Activated CD4-positive, alpha-beta T cell treated with anti-CD3 and anti-CD28 coated beads for 4 hours (primary cell): Measurements from ENCODE around the gene TNXB.
"Not testable (repeated sequence)": the region's sequence is repeated elsewhere in the genome, so short reads cannot be mapped to it uniquely, and the experiment has no call there.

Experiments
- DNase-seq, 2 donors: peaks; one replicate each; pipeline ENCODE4 v3.0.0-alpha.2; 2020

TNXB gene

DNA sequence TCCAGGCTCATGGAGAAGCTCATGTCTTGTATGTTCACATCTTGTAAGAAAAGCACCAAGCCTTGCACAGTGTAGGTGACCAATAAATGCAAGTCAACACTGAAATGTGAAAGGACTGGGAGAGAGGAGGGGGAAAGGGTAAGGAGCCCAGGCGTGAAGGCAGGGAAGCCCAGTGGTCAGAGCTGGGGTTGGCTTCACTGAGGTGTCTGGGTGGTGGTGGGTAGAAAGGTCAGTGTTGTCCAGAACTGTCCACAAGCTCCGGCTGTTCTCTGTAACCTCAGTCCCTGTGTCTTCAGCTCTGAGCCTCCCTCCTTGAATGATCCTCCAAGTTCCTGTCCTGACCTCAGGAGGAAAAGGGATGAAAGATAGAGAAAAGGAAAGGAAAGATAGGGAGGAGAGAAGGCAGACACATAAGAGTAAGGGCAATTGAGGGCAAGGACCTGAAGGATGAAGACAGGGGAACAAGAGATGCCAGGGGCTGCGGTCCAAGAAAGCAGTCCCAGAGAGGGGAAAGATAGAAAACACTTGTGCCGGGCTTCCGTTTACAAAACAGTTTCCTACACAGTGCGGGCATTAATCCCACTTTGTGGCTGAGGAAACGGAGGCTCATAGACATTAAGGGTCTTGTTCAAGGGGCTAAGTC lies 2.4 kb upstream of the TNXB start:
- no peak for DNase-seq

DNA sequence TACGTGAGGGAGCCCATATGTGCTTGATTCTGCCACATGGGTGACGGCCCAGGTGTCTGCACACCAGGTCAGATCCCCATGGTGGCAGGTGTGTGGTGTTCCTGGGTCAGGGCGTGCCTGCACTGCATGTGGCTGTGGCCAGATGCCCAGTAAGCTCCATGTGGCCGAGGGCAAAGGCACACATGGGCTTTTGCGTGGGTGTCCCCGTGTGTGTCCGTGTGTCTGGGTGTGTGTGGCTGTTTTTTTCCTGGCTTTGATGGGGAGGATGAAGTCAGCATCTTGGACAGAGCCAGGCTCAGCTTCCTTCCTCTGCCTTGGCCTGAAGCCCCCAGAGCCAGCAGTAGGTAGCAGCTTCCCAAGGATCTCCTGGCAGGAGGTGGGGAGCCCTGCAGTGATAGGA lies 1.5 kb upstream of the TNXB start:
- no peak for DNase-seq

DNA sequence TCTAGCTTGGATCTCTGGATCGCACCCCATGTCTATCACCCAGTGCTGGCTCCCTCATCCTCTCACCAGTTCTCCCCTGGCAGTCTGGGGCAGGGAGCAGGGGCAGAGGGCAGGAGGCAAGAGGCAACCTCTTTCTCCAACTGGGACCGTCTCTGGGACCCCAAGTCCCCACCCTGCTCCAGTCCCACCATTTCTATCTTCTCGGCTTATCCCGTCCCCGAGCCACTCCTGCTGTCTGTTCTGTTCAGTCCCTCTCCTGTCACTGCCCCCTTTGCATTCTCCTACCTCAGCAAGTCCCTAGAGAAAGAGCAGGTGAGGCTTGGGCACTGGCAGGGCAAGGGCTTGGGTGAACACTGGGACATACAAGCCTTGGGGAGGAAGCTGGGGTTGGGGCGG lies 625 bp upstream of the TNXB start:
- no peak for DNase-seq

DNA sequence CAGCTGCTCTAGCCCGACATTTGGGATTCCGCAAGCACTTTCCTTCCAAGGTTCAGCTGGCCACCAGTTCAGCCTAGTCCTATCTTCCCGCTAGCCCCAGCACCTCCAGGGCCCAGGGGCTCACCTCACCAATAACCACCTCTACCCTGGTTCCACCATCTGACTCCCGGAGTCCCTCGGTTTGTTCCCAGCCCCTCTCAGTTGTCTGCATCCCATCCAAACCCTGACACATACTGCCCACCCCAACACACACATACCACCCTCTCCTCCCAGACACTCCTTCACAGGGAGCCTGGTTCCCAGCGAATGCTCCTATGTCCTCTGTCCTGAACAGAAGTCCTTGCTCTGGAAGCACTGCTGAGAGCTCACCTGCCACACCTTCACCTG lies 418 bp downstream of the TNXB start:
- DNase-seq, result no peak

DNA sequence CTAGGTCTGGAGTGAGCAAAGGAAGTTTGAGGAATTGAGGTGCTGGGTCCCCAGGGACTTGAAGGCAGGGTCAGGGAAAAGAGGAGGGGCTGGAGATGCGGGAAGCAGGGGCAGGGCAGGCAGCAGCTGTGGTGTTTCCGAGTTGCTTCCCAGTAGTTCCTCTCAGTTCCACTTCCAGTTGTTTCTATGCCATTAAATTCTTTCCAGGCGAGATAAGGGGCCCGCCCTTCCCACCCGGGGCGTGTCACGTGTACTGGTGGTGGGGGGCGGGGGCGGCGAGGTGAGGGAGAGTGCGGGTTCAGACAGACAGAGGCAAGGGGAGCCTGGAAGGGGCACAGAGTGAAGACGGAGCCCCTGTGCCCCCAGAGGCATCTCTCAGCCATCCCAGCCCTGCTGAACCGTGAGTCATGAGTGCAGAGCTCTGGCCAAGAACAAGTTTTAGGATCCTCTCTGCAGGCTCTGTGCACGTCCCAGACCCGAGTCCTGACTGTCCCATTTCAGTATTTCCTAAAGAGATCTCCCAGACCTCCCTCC lies 977 bp downstream of the TNXB start:
- DNase-seq, result no peak

DNA sequence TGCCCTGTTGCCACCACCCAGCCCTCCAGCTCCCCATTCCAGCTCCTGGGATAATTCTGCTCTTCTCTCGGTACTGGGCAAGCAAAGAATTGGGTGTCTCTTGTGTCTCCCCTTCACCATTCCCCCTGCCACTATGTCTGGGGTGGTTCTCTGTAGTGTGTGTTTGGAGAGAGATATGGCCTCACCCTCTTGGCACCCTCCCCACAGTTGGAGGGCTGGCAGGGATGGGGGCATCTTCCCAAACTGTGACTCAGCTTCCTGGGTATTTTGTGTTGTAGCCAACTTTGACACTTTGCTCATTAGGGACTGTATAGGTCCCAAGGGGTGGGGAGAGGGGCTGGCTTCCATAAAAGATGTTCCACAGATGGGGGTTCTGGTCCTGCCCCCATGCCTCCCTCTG lies 1.7 kb downstream of the TNXB start:
- DNase-seq, result no peak

DNA sequence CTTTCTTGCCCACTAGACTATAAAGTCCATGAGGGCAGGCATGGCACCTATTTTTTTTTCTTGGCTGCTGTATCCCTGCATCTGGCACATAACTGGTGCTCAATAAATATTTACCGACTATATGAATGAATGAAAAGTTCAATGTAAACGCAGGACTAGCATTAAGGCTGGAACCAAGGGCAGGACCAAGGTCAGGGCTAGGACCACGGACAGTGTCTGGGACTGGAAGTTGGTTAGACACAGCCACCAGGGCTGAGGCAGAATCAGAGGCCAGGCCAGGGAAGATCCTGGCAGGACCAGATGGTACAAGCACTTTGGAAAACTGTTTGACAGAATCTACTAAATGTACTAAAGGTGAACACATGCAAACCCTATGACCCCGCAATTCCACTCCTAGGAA lies 3.7 kb downstream of the TNXB start:
- DNase-seq, result no peak

DNA sequence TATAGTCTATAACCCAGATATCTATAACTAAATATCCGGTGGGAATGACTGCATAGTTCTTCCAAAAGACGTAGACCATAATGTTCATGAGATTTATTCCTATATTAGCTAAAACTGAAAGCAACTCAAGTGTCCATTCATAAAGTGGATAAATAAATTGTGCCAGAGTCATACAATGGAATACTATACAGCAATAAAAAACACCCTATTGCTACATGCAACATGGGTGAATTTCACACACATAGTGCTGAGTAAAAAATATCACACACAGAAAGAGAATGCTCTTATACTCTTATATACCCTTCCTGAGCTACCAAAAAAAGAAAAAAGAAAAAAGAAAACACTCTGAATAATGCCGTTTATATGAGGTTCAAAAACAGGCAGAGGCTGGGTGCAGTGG lies 6.9 kb downstream of the TNXB start:
- no peak for DNase-seq

DNA sequence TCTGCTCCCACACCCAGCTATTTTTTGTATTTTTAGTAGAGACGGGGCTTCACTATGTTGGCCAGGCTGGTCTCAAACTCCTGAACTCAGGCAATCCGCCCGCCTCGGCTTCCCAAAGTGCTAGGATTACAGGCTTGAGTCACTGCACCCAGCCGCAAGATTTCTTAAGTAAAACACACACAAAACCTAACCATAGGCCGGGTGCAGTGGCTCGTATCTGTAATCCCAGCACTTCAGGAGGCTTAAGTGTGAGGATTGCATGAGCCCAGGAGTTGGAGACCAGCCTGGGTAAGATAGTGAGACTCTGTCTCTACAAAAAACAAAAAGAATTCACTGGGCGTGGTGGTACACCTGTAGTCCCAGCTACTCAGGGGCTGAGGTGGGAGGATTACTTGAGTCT lies 8.9 kb downstream of the TNXB start:
- not testable (repeated sequence) for DNase-seq

DNA sequence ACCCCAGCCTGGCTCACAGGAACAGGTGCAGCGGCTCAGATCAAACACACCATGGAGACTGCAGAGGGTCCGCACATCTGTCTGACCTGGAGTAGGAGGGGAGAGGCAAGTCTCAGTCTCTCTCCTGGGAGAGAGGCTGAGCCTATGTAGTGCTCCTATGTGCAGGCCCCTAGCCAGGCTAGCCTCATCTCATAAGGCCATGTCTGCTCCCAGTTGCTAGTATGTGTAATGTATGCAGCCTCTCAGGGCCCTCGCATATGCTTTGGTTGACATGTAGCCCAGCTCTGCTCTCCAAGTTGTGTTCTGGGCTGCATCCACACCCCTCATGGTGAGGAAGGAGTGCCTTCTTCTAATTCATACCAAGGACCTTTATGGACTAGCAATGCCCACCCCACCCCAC lies 11.8 kb downstream of the TNXB start:
- DNase-seq, result no peak

DNA sequence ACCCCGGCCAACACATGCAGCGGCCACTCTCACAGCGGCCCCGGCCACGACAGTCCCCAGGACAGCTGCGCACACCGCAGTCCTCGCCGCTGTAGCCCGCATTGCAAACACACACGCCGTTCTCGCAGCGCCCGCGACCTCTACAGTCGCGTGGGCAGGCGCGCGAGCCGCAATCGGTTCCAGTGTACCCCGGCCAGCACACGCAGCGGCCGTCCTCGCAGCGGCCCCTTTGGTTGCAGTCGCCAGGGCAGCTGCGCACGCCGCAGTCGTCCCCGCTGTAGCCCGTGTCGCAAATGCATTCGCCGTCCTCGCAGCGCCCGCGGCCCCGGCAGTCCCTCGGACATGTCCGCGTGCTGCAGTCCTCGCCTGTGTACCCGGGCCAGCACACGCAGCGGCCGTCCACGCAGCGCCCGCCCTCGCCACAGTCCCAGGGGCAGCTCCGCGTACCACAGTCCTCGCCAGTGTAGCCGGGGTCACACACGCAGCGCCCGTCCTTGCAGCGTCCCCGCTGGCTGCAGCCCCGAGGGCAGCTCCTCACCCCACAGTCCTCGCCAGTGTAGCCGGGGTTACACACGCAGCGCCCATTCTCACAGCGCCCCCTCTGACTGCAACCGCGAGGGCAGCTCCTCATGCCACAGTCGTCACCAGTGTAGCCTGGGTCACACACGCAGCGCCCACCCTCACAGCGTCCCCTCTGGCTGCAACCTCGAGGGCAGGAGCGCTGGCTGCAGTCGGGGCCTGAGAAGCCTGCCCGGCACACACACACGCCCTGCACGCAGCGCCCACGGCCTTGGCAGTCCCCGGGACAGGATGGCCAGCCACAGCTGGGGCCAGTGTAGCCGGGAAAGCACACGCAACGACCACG lies 12.5 kb downstream of the TNXB start:
- no peak for DNase-seq

DNA sequence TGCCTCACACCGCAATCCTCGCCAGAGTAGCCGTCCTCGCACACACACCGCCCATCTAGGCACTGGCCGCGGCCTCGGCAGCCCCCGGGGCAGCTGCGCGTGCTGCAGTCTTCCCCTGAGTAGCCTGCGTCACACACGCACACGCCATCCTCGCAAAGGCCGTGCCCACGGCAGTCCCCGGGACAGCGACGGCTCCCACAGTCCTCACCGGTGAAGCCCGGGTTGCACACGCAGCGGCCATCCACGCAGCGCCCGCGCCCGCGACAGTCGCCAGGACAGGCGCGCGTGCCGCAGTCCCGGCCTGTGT lies 13.1 kb downstream of the TNXB start:
- no peak for DNase-seq

DNA sequence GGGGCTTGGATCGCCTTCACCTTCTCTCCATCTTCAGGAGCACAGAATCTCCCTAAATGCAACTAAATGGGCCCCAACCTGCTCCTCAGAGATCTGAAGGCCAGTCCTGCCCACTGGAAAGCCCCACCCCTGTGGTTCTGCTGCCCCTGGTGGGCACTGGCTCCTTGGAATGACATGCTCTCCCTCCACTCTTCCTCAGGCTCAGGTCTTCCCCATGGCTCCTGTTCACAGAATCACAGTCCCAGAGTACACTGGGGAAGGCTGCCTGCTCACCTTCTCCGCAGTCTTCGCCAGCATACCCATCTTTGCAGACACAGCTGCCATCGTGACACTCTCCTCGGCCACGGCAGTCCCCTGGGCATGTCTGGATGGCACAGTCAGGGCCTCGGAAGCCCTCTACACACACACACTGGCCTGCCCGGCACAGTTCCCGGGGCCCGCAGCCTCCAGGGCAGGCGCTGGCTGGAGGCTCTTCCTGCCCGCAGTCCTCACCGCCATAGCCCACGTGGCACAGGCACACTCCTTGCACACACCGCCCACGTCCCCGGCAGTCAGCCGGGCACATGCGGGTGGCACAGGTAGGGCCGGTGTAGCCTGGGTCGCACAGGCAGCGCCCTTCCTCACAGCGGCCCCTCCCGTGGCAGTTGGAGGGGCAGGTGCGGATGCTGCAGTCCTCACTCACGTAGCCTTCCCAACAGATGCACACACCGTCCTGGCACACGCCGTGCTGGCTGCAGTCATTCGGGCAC lies 13.6 kb downstream of the TNXB start:
- no peak for DNase-seq

DNA sequence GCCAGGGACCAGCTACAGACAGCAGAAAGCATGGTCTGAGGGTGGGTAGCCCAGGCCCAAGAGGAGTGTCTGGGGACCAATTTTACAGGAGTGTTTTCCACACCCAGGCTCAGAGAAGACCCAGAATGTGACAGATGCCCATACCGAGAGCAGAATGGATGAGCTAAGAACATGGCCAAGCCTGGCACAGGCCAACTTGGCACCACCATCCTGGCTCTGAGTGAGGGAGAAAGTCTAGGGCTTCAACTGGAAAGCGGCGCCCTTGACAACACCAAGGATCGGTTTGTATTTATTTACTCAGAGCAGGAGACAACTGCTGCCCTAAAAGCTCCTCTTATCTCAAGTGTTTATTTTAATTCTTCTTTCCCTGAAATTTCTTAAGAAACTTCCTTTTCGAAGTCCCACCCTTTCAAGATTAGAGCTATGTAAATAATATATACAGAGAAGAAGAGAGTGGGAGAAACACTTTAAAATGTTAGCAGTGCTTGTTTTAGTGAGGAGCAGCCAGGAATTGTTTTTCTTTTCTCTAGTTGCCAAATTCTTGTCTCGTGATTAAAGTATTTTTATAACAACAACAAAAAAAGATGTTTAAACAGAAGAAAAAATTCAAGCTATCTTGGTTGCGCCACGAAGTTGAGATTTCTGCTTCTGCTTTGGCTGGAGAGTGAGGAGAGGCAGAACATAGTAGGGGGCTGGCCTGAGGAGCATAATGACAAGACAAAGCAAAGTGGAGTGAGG lies 16.2 kb downstream of the TNXB start:
- DNase-seq, result no peak

DNA sequence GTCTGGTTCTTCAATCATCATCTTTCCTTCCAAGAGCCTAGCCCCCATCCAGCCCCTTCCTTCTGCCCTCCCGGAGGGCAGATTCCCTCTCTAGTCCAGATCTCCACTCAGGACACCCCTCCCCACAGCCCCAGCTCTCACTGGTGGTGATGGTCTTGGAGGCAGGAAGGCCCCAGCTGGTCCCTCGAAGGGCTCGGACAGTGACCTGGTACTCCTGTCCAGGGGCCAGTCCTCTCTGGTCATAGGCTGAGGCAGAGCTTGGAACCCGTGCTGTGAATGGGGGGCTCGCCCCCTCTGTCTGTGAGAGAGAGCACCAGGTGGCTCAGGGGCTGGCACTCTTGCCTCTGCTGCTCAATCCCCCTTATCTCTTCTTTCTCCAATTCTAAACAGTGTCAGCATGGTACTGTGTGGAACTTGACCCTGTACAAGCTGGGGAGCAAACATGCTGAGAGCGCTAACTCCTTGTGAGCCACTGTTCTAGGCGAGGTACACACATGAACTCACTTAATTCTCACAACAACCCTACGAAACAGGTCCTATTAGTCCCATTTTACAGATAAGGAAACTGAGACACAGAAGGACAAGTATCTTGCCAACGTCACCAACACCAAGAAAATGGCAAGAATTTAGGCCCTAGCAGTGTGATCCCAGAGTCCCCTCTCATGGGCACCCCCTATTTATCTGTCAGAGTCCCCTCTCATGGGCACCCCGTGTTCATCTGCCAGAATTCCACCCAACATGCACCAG lies 19.9 kb downstream of the TNXB start:
- no peak for DNase-seq

DNA sequence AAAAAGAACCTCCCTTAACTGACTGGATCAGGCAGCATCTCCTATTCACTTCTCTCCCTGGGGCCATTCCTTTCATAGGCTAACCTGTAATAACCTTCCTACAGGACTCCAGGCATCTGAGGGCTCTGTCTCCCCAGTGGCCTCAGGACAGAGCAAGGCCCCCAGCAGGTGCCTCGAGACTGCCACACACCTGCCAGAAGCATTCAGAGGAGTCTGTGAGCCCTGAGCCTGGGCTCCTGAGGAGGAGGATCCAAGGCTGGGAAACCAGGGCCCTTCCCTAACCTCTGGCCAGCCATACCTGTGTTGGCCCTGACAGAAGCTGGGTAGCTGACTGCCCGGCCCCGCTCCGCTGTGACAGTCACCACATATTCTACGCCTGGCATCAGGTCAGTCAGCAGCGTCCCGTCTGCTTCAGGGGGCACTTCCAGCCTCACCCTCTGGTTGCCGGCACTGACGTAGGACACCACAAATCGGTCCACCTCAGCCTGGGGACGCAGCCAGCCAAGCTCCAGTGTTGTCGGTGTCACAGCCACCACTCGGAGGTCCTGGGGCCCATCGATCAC lies 20.6 kb downstream of the TNXB start:
- DNase-seq, result no peak

DNA sequence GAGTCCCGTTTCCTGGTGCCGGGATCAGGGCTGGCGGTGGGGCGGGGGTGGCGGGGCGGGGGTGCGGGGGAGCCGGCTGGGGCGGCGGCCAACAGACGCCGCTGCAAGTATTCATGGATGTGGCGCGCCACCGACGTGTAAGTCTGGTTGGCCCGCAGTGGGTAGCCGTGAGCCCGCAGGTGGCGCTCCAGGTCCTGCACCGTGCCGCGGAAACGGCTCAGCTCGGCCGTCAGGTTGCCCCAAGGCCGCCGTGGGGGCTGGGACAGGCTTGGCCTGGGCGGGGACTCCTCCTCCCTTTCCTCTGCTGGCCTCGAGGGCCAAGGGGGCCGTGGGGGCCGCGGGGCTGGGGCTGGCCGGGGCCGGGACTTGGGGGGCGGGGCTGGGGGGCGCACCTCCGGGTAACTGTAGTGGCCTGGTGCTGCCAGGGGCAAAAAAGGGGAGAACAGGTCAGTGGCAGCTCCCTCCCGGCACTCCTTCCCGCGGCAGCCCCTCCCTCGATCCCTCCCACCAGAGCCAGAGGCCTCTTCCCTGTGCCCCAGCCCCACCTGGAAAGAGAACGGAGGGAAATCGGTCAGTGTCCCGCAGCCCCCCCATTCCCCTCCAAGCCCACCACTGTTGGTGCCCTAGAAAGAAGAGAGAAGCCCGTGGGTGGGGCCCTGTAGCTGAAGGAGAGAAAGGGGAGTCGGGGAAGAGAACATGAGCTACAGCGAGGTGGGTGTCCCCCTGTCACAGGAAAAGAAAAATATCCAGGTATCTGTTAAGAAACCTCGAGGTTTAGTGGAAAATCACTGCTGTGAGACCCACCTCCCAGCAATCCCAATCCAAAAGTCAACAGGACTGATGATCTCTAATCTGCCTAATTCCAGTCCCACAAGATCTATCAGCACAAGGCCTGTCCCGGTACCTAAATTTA lies 21.3 kb downstream of the TNXB start:
- peak; percentile 65 to 70 for DNase-seq

DNA sequence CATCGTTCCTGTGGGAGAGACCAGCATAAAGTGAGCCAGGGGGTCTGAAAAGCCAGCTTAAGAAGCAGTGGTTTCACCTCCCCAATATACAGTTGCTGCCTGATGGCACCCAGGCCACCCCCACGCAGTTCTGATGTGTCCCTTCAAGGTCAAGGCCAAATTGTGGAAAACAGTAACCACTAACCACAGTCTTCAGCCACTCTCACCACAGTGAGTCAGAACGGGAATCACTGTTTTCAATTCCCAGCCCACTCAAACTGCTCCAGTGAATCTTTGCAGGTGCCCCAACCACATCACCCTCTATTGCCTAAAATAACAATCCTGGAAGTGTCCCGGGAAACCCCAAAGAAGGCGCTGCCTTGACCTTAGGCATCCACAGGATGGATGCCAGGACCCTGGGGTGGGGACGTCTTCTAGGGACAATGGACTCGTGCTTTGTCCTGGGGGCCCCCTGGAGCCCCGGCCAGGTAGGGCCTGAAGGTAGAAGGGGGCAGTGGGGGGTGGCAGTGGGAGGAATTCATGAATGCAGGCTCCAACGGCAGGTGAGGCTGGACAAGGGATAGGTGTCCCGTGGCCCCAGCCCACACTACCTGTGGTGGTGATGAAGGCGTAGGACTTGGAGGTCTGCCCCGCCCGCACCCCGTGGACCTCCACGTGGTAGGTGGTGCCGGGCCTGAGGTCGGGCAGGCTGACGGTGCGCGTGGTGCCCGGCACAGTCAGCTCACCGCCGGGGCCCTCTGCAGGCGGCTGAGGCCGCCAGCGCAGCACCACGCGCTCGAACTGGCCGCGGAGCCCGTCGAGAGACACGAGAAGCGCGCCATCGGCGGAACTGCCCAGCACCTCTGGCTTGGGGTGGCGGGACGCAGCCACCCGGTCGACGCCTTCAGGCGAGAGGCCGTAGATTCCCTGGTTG lies 22.2 kb downstream of the TNXB start:
- no peak for DNase-seq

DNA sequence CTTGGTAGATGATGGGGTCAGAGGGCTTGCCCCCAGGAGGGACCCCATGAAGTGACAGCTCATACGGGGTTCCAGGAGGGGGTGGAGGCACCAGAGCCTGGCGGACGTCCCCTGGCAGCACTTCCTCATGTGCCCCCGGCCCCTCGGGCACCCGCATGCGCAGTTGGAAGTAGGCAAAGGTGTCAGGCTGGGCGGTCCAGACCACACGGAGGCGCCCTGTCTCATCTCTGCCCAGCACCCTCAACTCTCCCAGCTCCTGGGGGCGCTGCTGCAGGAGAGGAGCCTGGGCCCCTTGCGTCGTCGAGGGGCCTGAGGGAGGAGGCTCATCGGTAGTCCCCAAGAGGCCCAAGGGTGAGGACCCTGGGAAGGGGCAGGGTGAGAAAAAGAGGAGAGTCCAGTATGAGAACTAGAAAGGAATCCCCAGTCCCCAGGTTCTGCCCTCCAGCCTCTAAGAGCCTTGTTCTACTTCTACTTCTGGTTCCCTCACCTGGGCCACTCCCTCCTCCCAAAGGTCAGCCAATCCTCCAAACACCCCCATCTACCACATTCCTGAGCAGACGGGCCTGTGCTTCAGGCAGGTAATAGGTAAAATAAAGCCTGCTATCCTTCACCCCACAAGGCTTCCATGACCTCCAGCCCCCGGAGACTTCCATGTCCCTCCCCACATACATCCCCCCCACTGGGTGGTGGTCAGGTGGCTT lies 23.2 kb downstream of the TNXB start:
- no peak for DNase-seq
